ENCODE results near the gene MESP2. TPM values are rescaled to one million over a fixed set of nuclear protein-coding genes. Genes with fewer than 3 reads are reported as not detected.

Gene MESP2
- total RNA-seq, 1 experiment from 2014 or later = not detected

- ChIA-PET POLR2A (no interaction called here), CTCF (interaction anchor here (0.6 kb wide), 1 partner anchor 1173 kb away, joined by 3 read pairs; no protein-coding TSS in a partner anchor)
- TF ChIP-seq CTCF (IDR thresholded peaks at IDR 0.05; ENCODE audit: unreplicated experiment) = no peak
- Mint-ChIP-seq H3K27ac (ENCODE audit: low read depth, unreplicated experiment) (peak overlapping the region; percentile 44), H3K4me1 (ENCODE audit: insufficient read depth, unreplicated experiment) (peaks cover 10% of the 10 kb centered on the region), H3K4me3 (ENCODE audit: unreplicated experiment) (no peak overlapping the region), H3K9me3 (ENCODE audit: unreplicated experiment) (no peaks in the 10 kb centered on the region), H3K27me3 (ENCODE audit: insufficient read depth, unreplicated experiment) (no peaks in the 10 kb centered on the region), H3K36me3 (ENCODE audit: insufficient read depth, unreplicated experiment) (peaks cover 89% of the 10 kb centered on the region)
- DNase-seq (ENCODE audit: unreplicated experiment) = peak; percentile 65
- TSS peak; percentile 10 for BruUV-seq (replicated peaks)
- intact Hi-C loops (cut with micrococcal nuclease) = no loop called here
Observed at GRCh38 chr15:89803941-89804800, 28.0 kb downstream of the MESP2 start.

GRCh38 chr15:89805241-89806209 is 29.4 kb downstream of the MESP2 start:
- Mint-ChIP-seq H3K27me3 (ENCODE audit: insufficient read depth, unreplicated experiment) (no peaks in the 10 kb centered on the region), H3K4me3 (ENCODE audit: unreplicated experiment) (no peak overlapping the region), H3K4me1 (ENCODE audit: insufficient read depth, unreplicated experiment) (peaks cover 18% of the 10 kb centered on the region), H3K9me3 (ENCODE audit: unreplicated experiment) (no peaks in the 10 kb centered on the region), H3K36me3 (ENCODE audit: insufficient read depth, unreplicated experiment) (peaks cover 88% of the 10 kb centered on the region), H3K27ac (ENCODE audit: low read depth, unreplicated experiment) (no peak overlapping the region)
- ChIA-PET POLR2A (no interaction called here), CTCF (interaction anchor here (1.6 kb wide), 1 partner anchor 24 kb away, joined by 3 read pairs; no protein-coding TSS in a partner anchor)
- DNase-seq (ENCODE audit: unreplicated experiment) = no peak
- no TSS peak for BruUV-seq (replicated peaks)
- no peak for TF ChIP-seq CTCF (IDR thresholded peaks at IDR 0.05; ENCODE audit: unreplicated experiment)
- intact Hi-C loops (cut with micrococcal nuclease) = no loop called here

GRCh38 chr15:89806210-89806558 is 30.1 kb downstream of the MESP2 start:
- Mint-ChIP-seq H3K4me3 (ENCODE audit: unreplicated experiment) (no peak overlapping the region), H3K4me1 (ENCODE audit: insufficient read depth, unreplicated experiment) (peaks cover 25% of the 10 kb centered on the region), H3K36me3 (ENCODE audit: insufficient read depth, unreplicated experiment) (peaks cover 88% of the 10 kb centered on the region), H3K9me3 (ENCODE audit: unreplicated experiment) (no peaks in the 10 kb centered on the region), H3K27ac (ENCODE audit: low read depth, unreplicated experiment) (no peak overlapping the region), H3K27me3 (ENCODE audit: insufficient read depth, unreplicated experiment) (no peaks in the 10 kb centered on the region)
- intact Hi-C loops (cut with micrococcal nuclease) = no loop called here
- TF ChIP-seq CTCF (IDR thresholded peaks at IDR 0.05; ENCODE audit: unreplicated experiment) = no peak
- CTCF ChIA-PET = interaction anchor here (1.6 kb wide), 1 partner anchor 25 kb away, joined by 3 read pairs; no protein-coding TSS in a partner anchor
- no peak for DNase-seq (ENCODE audit: unreplicated experiment)
- POLR2A ChIA-PET = no interaction called here
- BruUV-seq (replicated peaks) = TSS peak; percentile 55
